Endometrial microvascular endothelial cells (primary cell): ENCODE results near the gene NPTX2. TPM values are rescaled to one million over a fixed set of nuclear protein-coding genes. Genes with fewer than 3 reads are reported as not detected.

Experiments
- in situ Hi-C: cut with HindIII; loops from 2 replicates; pipeline ENCODE4 v1.10.0; 2017; ENCODE audit warnings: low sequenced_read_pairs, low pct_unique_long_range_greater_than_20kb; ENCODE audit errors: inconsistent ontology term
- total RNA-seq: library from RNA; depleted of rRNA; stranded (reverse); fragments of >200 nt; gene quantifications from one replicate; pipeline ENCODE4 v1.2.3, GENCODE V29; 2015; ENCODE audit errors: inconsistent ontology term

The NPTX2 gene
- total RNA-seq, 1 donor from 2014 or later = 0.19 TPM

- in situ Hi-C loops = no loop called here
These were observed 61.1 kb downstream of the NPTX2 start for GRCh38 chr7:98678215-98678614.

Other genes with a start within 250 kb of the NPTX2 start
- 3.1 TPM for gene BAIAP2L1, start 216.2 kb upstream of the NPTX2 start, total RNA-seq